ENCODE results near the gene ADGRB2.

- TF ChIP-seq CTCF (conservative IDR thresholded peaks at IDR 0.05; ENCODE audit: low read length): peak; percentile 80
- TF ChIP-seq EZH2phosphoT487 (IDR thresholded peaks at IDR 0.05; ENCODE audit: borderline replicate concordance, low read depth, low read length): no peak
These were observed 914 bp upstream of the ADGRB2 start for GRCh38 chr1:31765041-31765467.

Data from OCI-LY7 (cell line).